K562 (cell line): ENCODE measurements around the gene PCBP3. TPM values are rescaled to one million over a fixed set of nuclear protein-coding genes. Genes with fewer than 3 reads are reported as not detected.

Source experiments
- ATAC-seq: fragments of 200-7000 bp; cut with Tn5 transposase; 3 replicates; pipeline ENCODE4 v1.9.1; 2020; ENCODE audit warnings: moderate library complexity
- BruUV-seq: library from RNA; stranded (reverse); fragments of 400-500 nt; replicated peaks from 2 replicates; lab custom pipeline; 2021; lab: Mats Ljungman, UMichigan
- CTCF ChIA-PET: fragments of 300-600 bp; formaldehyde crosslinking; extraction: SDS; loops from one replicate; lab custom pipeline; 2021; ENCODE audit warnings: low intra/inter-chr PET ratio; lab: Yijun Ruan, JAX
- POLR2A ChIA-PET: fragments of 300-600, 350-650 bp; sonication (Branson Sonifier 250); formaldehyde crosslinking; extraction: SDS; loops from one replicate; lab custom pipeline; 2021; ENCODE audit warnings: antibody characterized with exemption, inconsistent platforms; lab: Yijun Ruan, JAX
- DNase-seq, 4 experiments: peaks; one replicate each; pipeline versions ENCODE4 v3.0.0 to v3.0.0-alpha.2; 2011 to 2018; ENCODE audit warnings: low spot score in 3 of 4, mixed read lengths in 3 of 4; ENCODE audit errors: extremely low read depth in 1 of 4
- FAIRE-seq: peaks from 2 replicates; lab custom pipeline; 2011; peaks lifted over from hg19 to GRCh38; lab: Jason Lieb, UNC
- H2AFZ ChIP-seq: 2 replicates; pipeline ENCODE4 v1.6.0; 2011; ENCODE audit warnings: low read depth, low read length, control low read depth, inconsistent platforms
- H3K27ac ChIP-seq: fragments of 200-600 bp; 3 replicates; pipeline ENCODE4 v1.8.0; 2011; ENCODE audit warnings: low read depth, mild to moderate bottlenecking, control low read depth, inconsistent platforms, low read length, moderate library complexity, mixed read lengths; ENCODE audit errors: extremely low read depth
- H3K27me3 ChIP-seq, 2 experiments: fragments of 300-600 bp in 1 of 2; 2 replicates in 1 of 2; 3 replicates in 1 of 2; pipeline versions ENCODE4 v1.6.0 to v1.8.0; 2011; ENCODE audit warnings: inconsistent platforms in 2 of 2, low read length in 2 of 2, mild to moderate bottlenecking in 1 of 2, mixed read lengths in 1 of 2, moderate library complexity in 1 of 2; ENCODE audit not compliant: control insufficient read depth in 2 of 2, insufficient read depth in 2 of 2
- H3K36me3 ChIP-seq: fragments of 300-600 bp; 3 replicates; pipeline ENCODE4 v1.8.0; 2011; ENCODE audit warnings: mild to moderate bottlenecking, low read length, inconsistent platforms; ENCODE audit not compliant: control insufficient read depth, insufficient read depth
- H3K4me1 ChIP-seq, 2 experiments: fragments of 200-600 bp in 1 of 2; replicated peaks in 1 of 2; 2 replicates in 1 of 2; 3 replicates in 1 of 2; pipeline versions ENCODE4 v1.5.1 to v1.8.0; 2011; ENCODE audit warnings: inconsistent platforms in 2 of 2, low read length in 2 of 2, mild to moderate bottlenecking in 1 of 2, mixed read lengths in 1 of 2, moderate library complexity in 1 of 2; ENCODE audit not compliant: control insufficient read depth in 2 of 2, insufficient read depth in 2 of 2
- H3K4me2 ChIP-seq: 2 replicates; pipeline ENCODE4 v1.6.1; 2011; ENCODE audit warnings: low read length, control low read depth, inconsistent platforms, mixed read lengths; ENCODE audit not compliant: insufficient read depth
- H3K4me3 ChIP-seq: fragments of 200-600 bp; sonication (generic), shearing (Covaris generic); 2 replicates; pipeline ENCODE4 v1.5.1; 2016; ENCODE audit warnings: control low read depth, inconsistent platforms
- H3K79me2 ChIP-seq: fragments of 200-600 bp; 3 replicates; pipeline ENCODE4 v1.8.0; 2011; ENCODE audit warnings: low read length, inconsistent platforms; ENCODE audit not compliant: control insufficient read depth, insufficient read depth
- H3K9ac ChIP-seq, 2 experiments: 2 replicates each; pipeline versions ENCODE4 v1.6.0 to v1.6.1; 2011; ENCODE audit warnings: low read depth in 2 of 2, low read length in 2 of 2, control low read depth in 1 of 2, inconsistent platforms in 1 of 2, mild to moderate bottlenecking in 1 of 2, mixed read lengths in 1 of 2; ENCODE audit not compliant: insufficient read depth in 1 of 2
- H3K9me1 ChIP-seq: one replicate; pipeline ENCODE4 v1.6.0; 2011; ENCODE audit warnings: inconsistent platforms, mild to moderate bottlenecking, low read length, moderate library complexity; ENCODE audit not compliant: control insufficient read depth, insufficient read depth
- H3K9me3 ChIP-seq: replicated peaks from 2 replicates; pipeline ENCODE4 v1.5.1; 2011; ENCODE audit warnings: low read depth, low read length, inconsistent platforms; ENCODE audit not compliant: control insufficient read depth, insufficient read depth
- H4K20me1 ChIP-seq: replicated peaks from 2 replicates; pipeline ENCODE4 v1.6.1; 2011; ENCODE audit warnings: low read length, inconsistent platforms, mixed read lengths; ENCODE audit not compliant: control insufficient read depth, insufficient read depth
- BCLAF1 ChIP-seq, 2 experiments: fragments of 450-650 bp in 1 of 2; IDR thresholded peaks; 2 replicates each; pipeline ENCODE4 v1.6.1; 2011 to 2017; ENCODE audit warnings: low read depth in 2 of 2, antibody characterized with exemption in 1 of 2, borderline replicate concordance in 1 of 2, low read length in 1 of 2, mild to moderate bottlenecking in 1 of 2, mixed read lengths in 1 of 2; ENCODE audit not compliant: control insufficient read depth in 1 of 2
- DNMT1 ChIP-seq: fragments of 450-650 bp; IDR thresholded peaks from 2 replicates; pipeline ENCODE4 v1.6.1; 2016; ENCODE audit warnings: antibody characterized with exemption, mild to moderate bottlenecking
- NR2C2 ChIP-seq, 2 experiments: fragments of 200-800 bp in 1 of 2; sonication (Bioruptor generic) in 1 of 2; sonication (generic) in 1 of 2; formaldehyde crosslinking in 1 of 2; IDR thresholded peaks; 2 replicates each; pipeline versions ENCODE4 v1.6.1 to v1.8.0; 2016 to 2022; ENCODE audit warnings: mild to moderate bottlenecking in 1 of 2, missing compliant biosample characterization in 1 of 2, missing genetic modification characterization in 1 of 2, missing genetic modification reagents in 1 of 2
- TEAD1 ChIP-seq, 2 experiments: fragments of 450-650 bp in 1 of 2; sonication (generic) in 1 of 2; formaldehyde crosslinking; IDR thresholded peaks; 2 replicates each; pipeline versions ENCODE4 v1.4.0 to v1.8.0; 2020 to 2022; ENCODE audit warnings: mild to moderate bottlenecking in 2 of 2, missing genetic modification reagents in 1 of 2
- ZNF277 ChIP-seq: fragments of 250-450 bp; sonication (Bioruptor Pico); IDR thresholded peaks from 2 replicates; pipeline ENCODE4 v1.8.0; 2022; ENCODE audit warnings: inconsistent platforms, mild to moderate bottlenecking, moderate library complexity, borderline replicate concordance
- ZNF280B ChIP-seq: fragments of 250-450 bp; sonication (Bioruptor Pico); IDR thresholded peaks from 2 replicates; pipeline ENCODE4 v1.5.1; 2021; ENCODE audit warnings: mild to moderate bottlenecking
- ZSCAN29 ChIP-seq: fragments of 450-650 bp; IDR thresholded peaks from 2 replicates; pipeline ENCODE4 v1.6.1; 2017
- WGBS: fragments of 100-300 bp; shearing (Covaris generic); methylation state at CpG from one replicate; pipeline ENCODE4 v1.1.6; 2016; ENCODE audit warnings: low coverage, mixed read lengths; ENCODE audit not compliant: insufficient coverage; ENCODE audit errors: missing lambda C conversion rate; 5-methylcytosine and 5-hydroxymethylcytosine counted together
- in situ Hi-C: fragments of 300-500 bp; cut with MboI; formaldehyde crosslinking; loops from 4 replicates; pipeline ENCODE4 v1.15.0; 2018; ENCODE audit warnings: inconsistent platforms, mixed read lengths
- intact Hi-C: fragments of 100-400 bp; cut with micrococcal nuclease; formaldehyde crosslinking; loops from 2 replicates; pipeline ENCODE4 v1.14.2; 2022
- polyA plus RNA-seq, 8 experiments: library from polyadenylated mRNA; depleted of rRNA in 4 of 8; stranded (reverse) in 5 of 8; unstranded in 3 of 8; fragments of >200 nt; fragmentation: Nextera tagmentation in 2 of 8; fragmentation: Illumina TruSeq in 1 of 8; extraction: Ambion mirVana in 2 of 8; extraction: Trizol in 1 of 8; gene quantifications; 2 replicates each; pipeline versions ENCODE4 v1.2.1 to v1.2.3, GENCODE V29; 2011 to 2014; ENCODE audit warnings: inconsistent platforms in 1 of 8, missing spikeins in 1 of 8
- total RNA-seq, 7 experiments: library from RNA; depleted of rRNA in 6 of 7; stranded (reverse); fragments of >200 nt in 6 of 7; fragmentation: Illumina TruSeq in 2 of 7; extraction: Trizol in 2 of 7; gene quantifications; 2 replicates each; pipeline versions ENCODE4 v1.2.1 to v1.2.3, GENCODE V29; 2011 to 2021; ENCODE audit warnings: low replicate concordance in 1 of 7
- TF ChIP-seq, protein P1 (sequence below): sonication (generic); formaldehyde crosslinking; IDR thresholded peaks from 2 replicates; pipeline ENCODE4 v1.8.1; 2022; ENCODE audit warnings: missing genetic modification reagents

The PCBP3 gene
- total and polyA plus RNA-seq, 9 of the 15 experiments (the other 6 are each of a cell fraction or from before 2014, with no cell fraction given), result 0.18 TPM; not detected in 8

DNA sequence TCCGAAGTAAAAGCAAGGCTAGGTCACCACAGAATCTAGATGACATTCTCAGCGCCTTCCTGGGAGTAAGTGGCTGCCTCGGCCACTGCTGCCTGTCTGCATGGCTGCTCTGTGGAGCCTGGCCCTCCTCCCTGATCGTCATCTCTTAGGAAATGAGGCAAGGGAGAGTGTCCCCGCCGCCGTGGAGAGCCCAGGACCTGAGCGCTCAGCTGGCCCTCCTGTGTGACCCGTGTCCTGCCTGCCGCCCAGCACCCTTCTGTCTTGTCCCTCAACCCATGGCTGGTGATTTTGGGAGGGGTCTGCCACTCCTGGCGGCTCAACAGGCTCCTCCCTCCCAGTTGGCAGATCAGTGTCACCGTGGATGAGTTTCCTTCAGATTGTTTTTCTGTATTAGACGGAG, 181.7 kb downstream of the PCBP3 start:
- in situ Hi-C loops, result loop anchor here (10.0 to 25.0 kb wide), 3 partner anchors 520 to 863 kb away; no protein-coding TSS in a partner anchor
- DNase-seq, result no peak
- TF ChIP-seq NR2C2 (CRISPR knock-in tag; IDR thresholded peaks at IDR 0.05) (no peak), NR2C2 (tag; IDR thresholded peaks at IDR 0.05) (no peak), ZNF277 (CRISPR knock-in tag) (no peak), ZNF280B (CRISPR knock-in tag) (no peak), DNMT1 (no peak), BCLAF1 (IDR thresholded peaks at IDR 0.05; ENCODE audit: borderline replicate concordance in 1 of 2, control insufficient read depth in 1 of 2, low read depth in 2 of 2, low read length in 1 of 2) (no peak), ZSCAN29 (no peak), TEAD1 (CRISPR knock-in tag; IDR thresholded peaks at IDR 0.05) (no peak)
- TF ChIP-seq, protein P1, sequence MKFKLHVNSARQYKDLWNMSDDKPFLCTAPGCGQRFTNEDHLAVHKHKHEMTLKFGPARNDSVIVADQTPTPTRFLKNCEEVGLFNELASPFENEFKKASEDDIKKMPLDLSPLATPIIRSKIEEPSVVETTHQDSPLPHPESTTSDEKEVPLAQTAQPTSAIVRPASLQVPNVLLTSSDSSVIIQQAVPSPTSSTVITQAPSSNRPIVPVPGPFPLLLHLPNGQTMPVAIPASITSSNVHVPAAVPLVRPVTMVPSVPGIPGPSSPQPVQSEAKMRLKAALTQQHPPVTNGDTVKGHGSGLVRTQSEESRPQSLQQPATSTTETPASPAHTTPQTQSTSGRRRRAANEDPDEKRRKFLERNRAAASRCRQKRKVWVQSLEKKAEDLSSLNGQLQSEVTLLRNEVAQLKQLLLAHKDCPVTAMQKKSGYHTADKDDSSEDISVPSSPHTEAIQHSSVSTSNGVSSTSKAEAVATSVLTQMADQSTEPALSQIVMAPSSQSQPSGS (CRISPR knock-in tag), result no peak
- WGBS, result 1% methylated on average over 13 of the region's 13 CpGs
- intact Hi-C loops, result no loop called here
- no peak for ATAC-seq
- Histone ChIP-seq H3K4me2 (no peak overlapping the region), H3K4me1 (peaks cover 0 to 4% of the 10 kb centered on the region in 2 experiments; a peak in 2 of 5 replicates), H4K20me1 (peaks cover 22% of the 10 kb centered on the region), H2AFZ (no peak overlapping the region), H3K9me3 (no peaks in the 10 kb centered on the region), H3K36me3 (no peaks in the 10 kb centered on the region), H3K27ac (no peak overlapping the region), H3K79me2 (no peaks in the 10 kb centered on the region), H3K27me3 (peaks cover 58 to 78% of the 10 kb centered on the region in 2 experiments), H3K9me1 (no peaks in the 10 kb centered on the region), H3K9ac (no peak overlapping the region), H3K4me3 (no peak overlapping the region)
- no peak for FAIRE-seq
- BruUV-seq, result no TSS peak
- ChIA-PET POLR2A (no interaction called here), CTCF (no interaction called here)
